Activated naive CD4-positive, alpha-beta T cell treated with anti-CD3 and anti-CD28 coated beads for 36 hours (primary cell): ENCODE data around the gene IFITM2. TPM values are rescaled to one million over a fixed set of nuclear protein-coding genes. Genes with fewer than 3 reads are reported as not detected.
"Not testable (repeated sequence)": the region's sequence is repeated elsewhere in the genome, so short reads cannot be mapped to it uniquely, and the experiment has no call there.

ENCODE experiments used
- CTCF ChIA-PET: fragments of 350-600 bp; sonication (Branson Sonifier 250); formaldehyde crosslinking; loops from one replicate; lab custom pipeline; 2021; ENCODE audit warnings: antibody characterized with exemption; lab: Charles Lee
- DNase-seq: peaks from one replicate; pipeline ENCODE4 v3.0.0-alpha.2; 2020
- H3K27ac Mint-ChIP-seq: one replicate; pipeline ENCODE4 v1.8.0; 2021; ENCODE audit warnings: mild to moderate bottlenecking, mixed read lengths
- H3K27me3 Mint-ChIP-seq: one replicate; pipeline ENCODE4 v1.8.0; 2021; ENCODE audit warnings: low read depth, mixed read lengths
- H3K36me3 Mint-ChIP-seq: one replicate; pipeline ENCODE4 v1.8.0; 2021; ENCODE audit warnings: low read depth, mixed read lengths
- H3K4me1 Mint-ChIP-seq: one replicate; pipeline ENCODE4 v1.8.0; 2021; ENCODE audit warnings: low read depth, mixed read lengths
- H3K4me3 Mint-ChIP-seq: one replicate; pipeline ENCODE4 v1.8.0; 2021; ENCODE audit warnings: mild to moderate bottlenecking, moderate library complexity, mixed read lengths
- H3K9me3 Mint-ChIP-seq: one replicate; pipeline ENCODE4 v1.8.0; 2021; ENCODE audit warnings: mixed read lengths
- intact Hi-C: fragments of 100-400 bp; cut with micrococcal nuclease; formaldehyde crosslinking; loops from one replicate; pipeline ENCODE4 v1.15.1; 2023
- total RNA-seq, 2 experiments: library from RNA; stranded (reverse); gene quantifications; one replicate each; pipeline ENCODE4 v1.2.3, GENCODE V29; 2021

IFITM2 gene
- total RNA-seq, 2 experiments from 2014 or later: 760 to 802 TPM

GRCh38 chr11:282630-283360 lies 24.8 kb upstream of the IFITM2 start:
- Mint-ChIP-seq H3K36me3 (peaks cover 9% of the 10 kb centered on the region), H3K4me1 (peaks cover 62% of the 10 kb centered on the region), H3K27ac (peak overlapping the region; percentile 81), H3K27me3 (peaks cover 19% of the 10 kb centered on the region), H3K9me3 (no peaks in the 10 kb centered on the region), H3K4me3 (peak overlapping the region; percentile 77)
- intact Hi-C loops: no loop called here
- DNase-seq: peak; percentile 13
- CTCF ChIA-PET: interaction anchor here (1.6 to 2.8 kb wide), 2 partner anchors 14 to 32 kb away, joined by 6 to 14 read pairs; no protein-coding TSS in a partner anchor

GRCh38 chr11:283405-284104 lies 24.1 kb upstream of the IFITM2 start:
- H3K9me3 Mint-ChIP-seq: no peaks in the 10 kb centered on the region
- intact Hi-C loops: no loop called here
- H3K4me3 Mint-ChIP-seq: peak overlapping the region; percentile 77
- H3K4me1 Mint-ChIP-seq: peaks cover 58% of the 10 kb centered on the region
- peak; percentile 23 for DNase-seq
- peaks cover 21% of the 10 kb centered on the region for H3K27me3 Mint-ChIP-seq
- peaks cover 14% of the 10 kb centered on the region for H3K36me3 Mint-ChIP-seq
- CTCF ChIA-PET: interaction anchor here (1.6 to 2.8 kb wide), 2 partner anchors 15 to 33 kb away, joined by 6 to 14 read pairs; no protein-coding TSS in a partner anchor
- H3K27ac Mint-ChIP-seq: peak overlapping the region; percentile 81

GRCh38 chr11:284105-285020 lies 23.3 kb upstream of the IFITM2 start:
- peaks cover 12% of the 10 kb centered on the region for H3K36me3 Mint-ChIP-seq
- peaks cover 55% of the 10 kb centered on the region for H3K4me1 Mint-ChIP-seq
- no peak overlapping the region for H3K4me3 Mint-ChIP-seq
- DNase-seq: peak; percentile 4
- peaks cover 18% of the 10 kb centered on the region for H3K27me3 Mint-ChIP-seq
- no peaks in the 10 kb centered on the region for H3K9me3 Mint-ChIP-seq
- intact Hi-C loops: loop anchor here (5.0 kb wide), 1 partner anchor 77 kb away; the partner anchor contains the start of genes BET1L and RIC8A
- CTCF ChIA-PET: interaction anchor here (0.6 to 2.8 kb wide), 2 partner anchors 34 to 80 kb away, joined by 5 to 14 read pairs; no protein-coding TSS in a partner anchor
- H3K27ac Mint-ChIP-seq: peak overlapping the region; percentile 81

- no peak overlapping the region for H3K4me3 Mint-ChIP-seq
- H3K27me3 Mint-ChIP-seq: peaks cover 16% of the 10 kb centered on the region
- intact Hi-C loops: loop anchor here (5.0 kb wide), 1 partner anchor 78 kb away; the partner anchor contains the start of genes BET1L and RIC8A
- H3K27ac Mint-ChIP-seq: peak overlapping the region; percentile 31
- peak; percentile 3 for DNase-seq
- H3K4me1 Mint-ChIP-seq: peaks cover 58% of the 10 kb centered on the region
- CTCF ChIA-PET: interaction anchor here (2.8 kb wide), 1 partner anchor 35 kb away, joined by 14 read pairs; no protein-coding TSS in a partner anchor
- no peaks in the 10 kb centered on the region for H3K9me3 Mint-ChIP-seq
- peaks cover 19% of the 10 kb centered on the region for H3K36me3 Mint-ChIP-seq
Measured at GRCh38 chr11:285021-285893, 22.4 kb upstream of the IFITM2 start.

GRCh38 chr11:285894-286220 lies 21.8 kb upstream of the IFITM2 start:
- no peaks in the 10 kb centered on the region for H3K9me3 Mint-ChIP-seq
- peak overlapping the region; percentile 31 for H3K27ac Mint-ChIP-seq
- intact Hi-C loops: loop anchor here (2.0 to 5.0 kb wide), 2 partner anchors 35 to 79 kb away; partner anchors contain the start of genes BET1L and RIC8A
- CTCF ChIA-PET: interaction anchor here (0.9 to 1.0 kb wide), 2 partner anchors 37 to 69 kb away, joined by 3 read pairs; no protein-coding TSS in a partner anchor
- H3K36me3 Mint-ChIP-seq: peaks cover 20% of the 10 kb centered on the region
- H3K4me3 Mint-ChIP-seq: no peak overlapping the region
- peaks cover 14% of the 10 kb centered on the region for H3K27me3 Mint-ChIP-seq
- peak; percentile 3 for DNase-seq
- peaks cover 58% of the 10 kb centered on the region for H3K4me1 Mint-ChIP-seq

- H3K27me3 Mint-ChIP-seq, H3K9me3 Mint-ChIP-seq: not testable (repeated sequence)
- CTCF ChIA-PET: interaction anchor here (0.7 to 4.2 kb wide), 5 partner anchors 18 to 127 kb away, joined by 3 to 12 read pairs (median 3); partner anchors contain the start of gene SIGIRR
- DNase-seq: peak; percentile 82
- Mint-ChIP-seq H3K4me1 (peaks cover 49% of the 10 kb centered on the region), H3K4me3 (peak overlapping the region; percentile 98), H3K36me3 (peaks cover 21% of the 10 kb centered on the region), H3K27ac (peak overlapping the region; percentile 97)
- intact Hi-C loops: loop anchor here (1.0 to 5.0 kb wide), 4 partner anchors 18 to 80 kb away; partner anchors contain the start of genes BET1L, PSMD13, RIC8A and SIRT3
Measured at GRCh38 chr11:286977-287820, 20.4 kb upstream of the IFITM2 start.

GRCh38 chr11:287821-288477 lies 19.7 kb upstream of the IFITM2 start:
- no peaks in the 10 kb centered on the region for H3K9me3 Mint-ChIP-seq
- peaks cover 19% of the 10 kb centered on the region for H3K36me3 Mint-ChIP-seq
- H3K4me1 Mint-ChIP-seq: peaks cover 42% of the 10 kb centered on the region
- peak overlapping the region; percentile 97 for H3K27ac Mint-ChIP-seq
- H3K4me3 Mint-ChIP-seq: peak overlapping the region; percentile 98
- intact Hi-C loops: loop anchor here (1.0 to 5.0 kb wide), 5 partner anchors 19 to 81 kb away; partner anchors contain the start of genes BET1L, PSMD13, RIC8A and SIRT3
- CTCF ChIA-PET: interaction anchor here (0.7 to 4.2 kb wide), 4 partner anchors 17 to 37 kb away, joined by 3 to 12 read pairs (median 6); no protein-coding TSS in a partner anchor
- peaks cover 2% of the 10 kb centered on the region for H3K27me3 Mint-ChIP-seq
- DNase-seq: no peak

- DNase-seq: peak; percentile 54
- CTCF ChIA-PET: interaction anchor here (0.7 to 4.2 kb wide), 3 partner anchors 16 to 38 kb away, joined by 3 to 12 read pairs (median 10); no protein-coding TSS in a partner anchor
- Mint-ChIP-seq H3K27ac (peak within 1 kb of the TSS; percentile 97), H3K36me3 (peaks cover 19% of the 10 kb centered on the region), H3K9me3 (no peaks in the 10 kb centered on the region), H3K4me1 (peaks cover 36% of the 10 kb centered on the region), H3K27me3 (peaks cover 2% of the 10 kb centered on the region), H3K4me3 (peak within 1 kb of the TSS; percentile 98)
- intact Hi-C loops: loop anchor here (1.0 to 5.0 kb wide), 3 partner anchors 7 to 81 kb away; partner anchors contain the start of genes BET1L and RIC8A
Measured at GRCh38 chr11:288478-289397, 18.9 kb upstream of the IFITM2 start, which contains the start of gene PGGHG. Gene PGGHG (plus strand): TSS chr11:289126. CDS start chr11:289817, 691 bp downstream.

GRCh38 chr11:289398-289711 lies 18.3 kb upstream of the IFITM2 start:
- Mint-ChIP-seq H3K9me3 (no peaks in the 10 kb centered on the region), H3K4me1 (peaks cover 34% of the 10 kb centered on the region)

More at GRCh38 chr11:289398-289711, 18.3 kb upstream of the IFITM2 start:
- DNase-seq: peak; percentile 12
- H3K36me3 Mint-ChIP-seq: peaks cover 19% of the 10 kb centered on the region
- peak overlapping the region; percentile 56 for H3K27ac Mint-ChIP-seq
- intact Hi-C loops: loop anchor here (1.0 to 5.0 kb wide), 3 partner anchors 8 to 82 kb away; partner anchors contain the start of genes BET1L and RIC8A
- peak overlapping the region; percentile 72 for H3K4me3 Mint-ChIP-seq
- peaks cover 2% of the 10 kb centered on the region for H3K27me3 Mint-ChIP-seq
- CTCF ChIA-PET: interaction anchor here (4.2 kb wide), 1 partner anchor 16 kb away, joined by 12 read pairs; no protein-coding TSS in a partner anchor
